Caco-2 (cell line): ENCODE results near the gene UPF2. TPM values are rescaled to one million over a fixed set of nuclear protein-coding genes. Genes with fewer than 3 reads are reported as not detected.
"Not testable (repeated sequence)": the region's sequence is repeated elsewhere in the genome, so short reads cannot be mapped to it uniquely, and the experiment has no call there.

ENCODE experiments used
- BruUV-seq: library from RNA; stranded (reverse); fragments of 400-500 nt; replicated peaks from 2 replicates; lab custom pipeline; 2021; lab: Mats Ljungman, UMichigan
- CTCF ChIA-PET: fragments of 300-600 bp; sonication (Branson Sonifier 250); formaldehyde crosslinking; loops from one replicate; lab custom pipeline; 2022; ENCODE audit warnings: antibody characterized with exemption; lab: Charles Lee
- POLR2A ChIA-PET: fragments of 300-600 bp; sonication (Branson Sonifier 250); formaldehyde crosslinking; loops from one replicate; lab custom pipeline; 2022; ENCODE audit warnings: antibody characterized with exemption; lab: Charles Lee
- DNase-seq, 2 experiments: peaks; one replicate each; pipeline versions ENCODE4 v3.0.0 to v3.0.0-alpha.2; 2020 to 2022
- H3K27me3 ChIP-seq: replicated peaks from 2 replicates; pipeline ENCODE4 v1.6.0; 2011; ENCODE audit warnings: low read length; ENCODE audit not compliant: control insufficient read depth, insufficient read depth
- H3K36me3 ChIP-seq: 2 replicates; pipeline ENCODE4 v1.5.1; 2011; ENCODE audit warnings: low read length; ENCODE audit not compliant: control insufficient read depth, insufficient read depth
- H3K4me1 ChIP-seq: fragments of 250-450 bp; sonication (Bioruptor Pico); 2 replicates; pipeline ENCODE4 v1.5.1; 2020; ENCODE audit warnings: mild to moderate bottlenecking
- H3K4me3 ChIP-seq: 2 replicates; pipeline ENCODE4 v1.5.1; 2011; ENCODE audit warnings: low read depth, mild to moderate bottlenecking, control low read depth, low read length
- H3K9me3 ChIP-seq: fragments of 250-450 bp; sonication (Bioruptor Pico); 2 replicates; pipeline ENCODE4 v1.5.1; 2020; ENCODE audit warnings: mild to moderate bottlenecking, moderate library complexity
- H3K27ac Mint-ChIP-seq: one replicate; pipeline ENCODE4 v1.8.0; 2022; ENCODE audit warnings: mixed read lengths; ENCODE audit not compliant: unreplicated experiment
- H3K27me3 Mint-ChIP-seq: one replicate; pipeline ENCODE4 v1.8.0; 2022; ENCODE audit warnings: mixed read lengths; ENCODE audit not compliant: insufficient read depth, unreplicated experiment
- H3K36me3 Mint-ChIP-seq: one replicate; pipeline ENCODE4 v1.8.0; 2022; ENCODE audit warnings: mild to moderate bottlenecking, mixed read lengths; ENCODE audit not compliant: insufficient read depth, unreplicated experiment
- H3K4me1 Mint-ChIP-seq: one replicate; pipeline ENCODE4 v1.8.0; 2022; ENCODE audit warnings: low read depth, mixed read lengths; ENCODE audit not compliant: unreplicated experiment
- H3K4me3 Mint-ChIP-seq: one replicate; pipeline ENCODE4 v1.8.0; 2022; ENCODE audit warnings: mild to moderate bottlenecking, moderate library complexity, mixed read lengths; ENCODE audit not compliant: unreplicated experiment
- H3K9me3 Mint-ChIP-seq: one replicate; pipeline ENCODE4 v1.8.0; 2022; ENCODE audit warnings: mixed read lengths; ENCODE audit not compliant: unreplicated experiment
- CTCF ChIP-seq, 2 experiments: fragments of 200-600 bp in 1 of 2; IDR thresholded peaks; 1 replicate in 1 of 2; 2 replicates in 1 of 2; pipeline versions ENCODE4 v1.5.1 to v1.8.0; 2011 to 2022; ENCODE audit warnings: antibody characterized with exemption in 1 of 2, control low read depth in 1 of 2, inconsistent platforms in 1 of 2, low read depth in 1 of 2, low read length in 1 of 2, mild to moderate bottlenecking in 1 of 2, moderate library complexity in 1 of 2; ENCODE audit not compliant: insufficient read depth in 1 of 2, severe bottlenecking in 1 of 2, unreplicated experiment in 1 of 2
- intact Hi-C: fragments of 100-400 bp; cut with micrococcal nuclease; formaldehyde crosslinking; loops from one replicate; pipeline ENCODE4 v1.10.0; 2022; ENCODE audit not compliant: unreplicated experiment
- total RNA-seq: library from RNA; stranded (reverse); gene quantifications from 2 replicates; pipeline ENCODE4 v1.2.3, GENCODE V29; 2022

UPF2 gene
- total RNA-seq, 1 experiment from 2014 or later, result 40.6 TPM

- ChIA-PET POLR2A (no interaction called here), CTCF (no interaction called here)
- BruUV-seq, result no TSS peak
- H3K9me3 ChIP-seq, result peaks cover 15% of the 10 kb centered on the region
- no peak for DNase-seq
- H3K4me1 Mint-ChIP-seq, result no peaks in the 10 kb centered on the region
- no peak for TF ChIP-seq CTCF (IDR thresholded peaks at IDR 0.05; ENCODE audit: insufficient read depth in 1 of 2, low read depth in 1 of 2, low read length in 1 of 2, severe bottlenecking in 1 of 2, unreplicated experiment in 1 of 2)
- H3K27me3 ChIP-seq, result no peaks in the 10 kb centered on the region
- peaks cover 3% of the 10 kb centered on the region for H3K36me3 ChIP-seq
- intact Hi-C loops, result no loop called here
- no peak overlapping the region for H3K4me3 Mint-ChIP-seq
- H3K27ac Mint-ChIP-seq, result no peak overlapping the region
- no peaks in the 10 kb centered on the region for H3K4me1 ChIP-seq
- H3K9me3 Mint-ChIP-seq, result peaks cover 13% of the 10 kb centered on the region
- H3K27me3 Mint-ChIP-seq, result no peaks in the 10 kb centered on the region
- H3K36me3 Mint-ChIP-seq, result peaks cover 68% of the 10 kb centered on the region
- no peak overlapping the region for H3K4me3 ChIP-seq
Observed at GRCh38 chr10:12013926-12014325, 28.7 kb downstream of the UPF2 start.

GRCh38 chr10:12013391-12013790 is 29.2 kb downstream of the UPF2 start:
- intact Hi-C loops, BruUV-seq, CTCF ChIA-PET, H3K27me3 ChIP-seq, DNase-seq, H3K4me1 Mint-ChIP-seq, H3K27ac Mint-ChIP-seq, H3K27me3 Mint-ChIP-seq, POLR2A ChIA-PET, H3K4me3 ChIP-seq, H3K4me1 ChIP-seq, H3K4me3 Mint-ChIP-seq, H3K36me3 ChIP-seq: not testable (repeated sequence)
- H3K9me3 Mint-ChIP-seq, result peaks cover 13% of the 10 kb centered on the region
- H3K9me3 ChIP-seq, result peaks cover 15% of the 10 kb centered on the region
- H3K36me3 Mint-ChIP-seq, result peaks cover 72% of the 10 kb centered on the region

GRCh38 chr10:12010353-12010752 is 32.3 kb downstream of the UPF2 start:
- no peak for TF ChIP-seq CTCF (IDR thresholded peaks at IDR 0.05; ENCODE audit: insufficient read depth in 1 of 2, low read depth in 1 of 2, low read length in 1 of 2, severe bottlenecking in 1 of 2, unreplicated experiment in 1 of 2)
- no peak overlapping the region for H3K4me3 Mint-ChIP-seq
- peaks cover 13% of the 10 kb centered on the region for H3K9me3 Mint-ChIP-seq
- H3K27me3 Mint-ChIP-seq, result no peaks in the 10 kb centered on the region
- DNase-seq, result no peak
- H3K36me3 ChIP-seq, result peaks cover 5% of the 10 kb centered on the region
- H3K4me1 ChIP-seq, result no peaks in the 10 kb centered on the region
- no TSS peak for BruUV-seq
- no peaks in the 10 kb centered on the region for H3K27me3 ChIP-seq
- ChIA-PET POLR2A (no interaction called here), CTCF (no interaction called here)
- H3K27ac Mint-ChIP-seq, result no peak overlapping the region
- peaks cover 74% of the 10 kb centered on the region for H3K36me3 Mint-ChIP-seq
- H3K4me3 ChIP-seq, result no peak overlapping the region
- intact Hi-C loops, result no loop called here
- H3K9me3 ChIP-seq, result peaks cover 15% of the 10 kb centered on the region
- H3K4me1 Mint-ChIP-seq, result no peaks in the 10 kb centered on the region

- H3K9me3 Mint-ChIP-seq, result peaks cover 13% of the 10 kb centered on the region
- DNase-seq, CTCF ChIA-PET, BruUV-seq, H3K27me3 Mint-ChIP-seq, H3K4me1 Mint-ChIP-seq, H3K4me1 ChIP-seq, H3K4me3 ChIP-seq, H3K36me3 ChIP-seq, H3K27ac Mint-ChIP-seq, intact Hi-C loops, H3K4me3 Mint-ChIP-seq, H3K27me3 ChIP-seq: not testable (repeated sequence)
- H3K9me3 ChIP-seq, result peaks cover 15% of the 10 kb centered on the region
- POLR2A ChIA-PET, result interaction anchor here (0.5 kb wide), 1 partner anchor 198 kb away, joined by 8 read pairs; no protein-coding TSS in a partner anchor
- peaks cover 74% of the 10 kb centered on the region for H3K36me3 Mint-ChIP-seq
Observed at GRCh38 chr10:12008842-12009241, 33.8 kb downstream of the UPF2 start.
